Trophoblast cell (in vitro differentiated cells and primary cell): Measurements from ENCODE around the gene MRPS10.
"Not testable (repeated sequence)": the region's sequence is repeated elsewhere in the genome, so short reads cannot be mapped to it uniquely, and the experiment has no call there.

Source experiments
- DNase-seq, 2 donors: peaks; one replicate each; pipeline ENCODE4 v3.0.0-alpha.2; 2016
- H2AFZ ChIP-seq: 2 replicates; pipeline ENCODE4 v1.6.1; 2013; ENCODE audit warnings: low read length, moderate library complexity, mild to moderate bottlenecking; ENCODE audit not compliant: insufficient read depth, poor library complexity
- H2AK5ac ChIP-seq: 2 replicates; pipeline ENCODE4 v1.6.1; 2013; ENCODE audit warnings: mild to moderate bottlenecking, low read length
- H2BK120ac ChIP-seq: 2 replicates; pipeline ENCODE4 v1.6.1; 2013; ENCODE audit warnings: low read length, mild to moderate bottlenecking, moderate library complexity; ENCODE audit not compliant: insufficient read depth, poor library complexity
- H2BK12ac ChIP-seq: 2 replicates; pipeline ENCODE4 v1.6.1; 2013; ENCODE audit warnings: mild to moderate bottlenecking, low read length, moderate library complexity
- H2BK5ac ChIP-seq: 2 replicates; pipeline ENCODE4 v1.6.1; 2013; ENCODE audit warnings: low read length, low read depth, moderate library complexity, mild to moderate bottlenecking; ENCODE audit not compliant: poor library complexity
- H3K14ac ChIP-seq: 2 replicates; pipeline ENCODE4 v1.6.1; 2013; ENCODE audit warnings: mild to moderate bottlenecking, low read length
- H3K18ac ChIP-seq: 2 replicates; pipeline ENCODE4 v1.6.1; 2013; ENCODE audit warnings: mild to moderate bottlenecking, low read length
- H3K23ac ChIP-seq: 2 replicates; pipeline ENCODE4 v1.6.1; 2013; ENCODE audit warnings: low read length
- H3K27ac ChIP-seq: 2 replicates; pipeline ENCODE4 v1.5.1; 2013; ENCODE audit warnings: low read depth, mild to moderate bottlenecking, inconsistent platforms, low read length, moderate library complexity
- H3K27me3 ChIP-seq: 2 replicates; pipeline ENCODE4 v1.6.1; 2013; ENCODE audit warnings: inconsistent platforms, mild to moderate bottlenecking, low read length, moderate library complexity; ENCODE audit not compliant: insufficient read depth
- H3K36me3 ChIP-seq, 2 experiments: 1 replicate in 1 of 2; 2 replicates in 1 of 2; pipeline ENCODE4 v1.6.1; 2013; ENCODE audit warnings: low read length in 2 of 2, mild to moderate bottlenecking in 2 of 2, moderate library complexity in 1 of 2; ENCODE audit not compliant: insufficient read depth in 2 of 2, control insufficient read depth in 1 of 2
- H3K4ac ChIP-seq: 2 replicates; pipeline ENCODE4 v1.6.1; 2013; ENCODE audit warnings: low read depth, mild to moderate bottlenecking, low read length, moderate library complexity
- H3K4me1 ChIP-seq, 2 experiments: 1 replicate in 1 of 2; 2 replicates in 1 of 2; pipeline ENCODE4 v1.6.1; 2013; ENCODE audit warnings: low read length in 2 of 2, mild to moderate bottlenecking in 2 of 2, moderate library complexity in 1 of 2; ENCODE audit not compliant: insufficient read depth in 2 of 2, control insufficient read depth in 1 of 2
- H3K4me2 ChIP-seq: 2 replicates; pipeline ENCODE4 v1.6.1; 2013; ENCODE audit warnings: inconsistent platforms, mild to moderate bottlenecking, low read length, moderate library complexity
- H3K4me3 ChIP-seq: 2 replicates; pipeline ENCODE4 v1.5.1; 2013; ENCODE audit warnings: mild to moderate bottlenecking, low read depth, low read length, inconsistent platforms
- H3K79me1 ChIP-seq: one replicate; pipeline ENCODE4 v1.6.1; 2013; ENCODE audit warnings: low read length
- H3K79me2 ChIP-seq: 2 replicates; pipeline ENCODE4 v1.6.1; 2013; ENCODE audit warnings: low read length, mild to moderate bottlenecking; ENCODE audit not compliant: control insufficient read depth, insufficient read depth, poor library complexity
- H3K9ac ChIP-seq: 2 replicates; pipeline ENCODE4 v1.6.1; 2013; ENCODE audit warnings: mild to moderate bottlenecking, low read length
- H3K9me3 ChIP-seq: 2 replicates; pipeline ENCODE4 v1.6.1; 2013; ENCODE audit warnings: low read depth, mild to moderate bottlenecking, control low read depth, inconsistent platforms, low read length; ENCODE audit not compliant: insufficient read depth
- H4K12ac ChIP-seq: 2 replicates; pipeline ENCODE4 v1.6.1; 2013; ENCODE audit warnings: low read depth, mild to moderate bottlenecking, low read length, moderate library complexity
- H4K8ac ChIP-seq: 2 replicates; pipeline ENCODE4 v1.6.1; 2013; ENCODE audit warnings: low read depth, mild to moderate bottlenecking, low read length, moderate library complexity
- H4K91ac ChIP-seq: one replicate; pipeline ENCODE4 v1.6.1; 2013; ENCODE audit warnings: low read depth, mild to moderate bottlenecking, low read length, moderate library complexity
- WGBS: extraction: QIAGEN DNeasy Blood & Tissue Kit; methylation state at CpG from one replicate; pipeline ENCODE4 v1.1.7; 2013; ENCODE audit warnings: missing lambda C conversion rate; ENCODE audit not compliant: insufficient read length, insufficient coverage; ENCODE audit errors: extremely low coverage; 5-methylcytosine and 5-hydroxymethylcytosine counted together

Gene MRPS10

GRCh38 chr6:42203183-42203582, 14.5 kb downstream of the MRPS10 start:
- Histone ChIP-seq H2BK12ac (no peak overlapping the region), H3K4me1 (no peaks in the 10 kb centered on the region), H4K91ac (no peak overlapping the region), H3K9me3 (no peaks in the 10 kb centered on the region), H2BK120ac (no peak overlapping the region), H2AK5ac (no peak overlapping the region), H4K12ac (no peak overlapping the region), H3K9ac (no peak overlapping the region), H3K79me1 (no peaks in the 10 kb centered on the region), H3K4ac (no peak overlapping the region), H3K27ac (no peak overlapping the region), H3K23ac (no peak overlapping the region), H3K4me3 (no peak overlapping the region), H3K14ac (no peak overlapping the region), H3K36me3 (peaks cover 5 to 9% of the 10 kb centered on the region in 2 experiments), H2BK5ac (no peak overlapping the region), H3K18ac (no peak overlapping the region), H2AFZ (no peak overlapping the region), H3K27me3 (no peaks in the 10 kb centered on the region), H3K79me2 (no peaks in the 10 kb centered on the region), H4K8ac (no peak overlapping the region), H3K4me2 (no peak overlapping the region)
- no peak for DNase-seq
- WGBS = no CpG with 5 or more reads among the region's 3 CpGs

GRCh38 chr6:42202131-42202915, 15.3 kb downstream of the MRPS10 start:
- not testable (repeated sequence) for H3K9ac ChIP-seq, H2BK12ac ChIP-seq, H3K4me3 ChIP-seq, H2BK120ac ChIP-seq, H2BK5ac ChIP-seq, H3K27ac ChIP-seq, H3K18ac ChIP-seq, H4K12ac ChIP-seq, H4K91ac ChIP-seq, H3K79me2 ChIP-seq, H3K14ac ChIP-seq, H3K23ac ChIP-seq, H2AFZ ChIP-seq, H3K9me3 ChIP-seq, H3K36me3 ChIP-seq, H2AK5ac ChIP-seq, H3K4ac ChIP-seq, H3K27me3 ChIP-seq, H3K4me2 ChIP-seq, H3K4me1 ChIP-seq, H3K79me1 ChIP-seq, H4K8ac ChIP-seq, DNase-seq
- no CpG with 5 or more reads among the region's 13 CpGs for WGBS

GRCh38 chr6:42201382-42201781, 16.3 kb downstream of the MRPS10 start:
- H3K18ac ChIP-seq = no peak overlapping the region

GRCh38 chr6:42200035-42200434, 17.6 kb downstream of the MRPS10 start:
- H4K8ac ChIP-seq = no peak overlapping the region
- H3K36me3 ChIP-seq = peaks cover 0 to 4% of the 10 kb centered on the region in 2 experiments
- no peak overlapping the region for H2AFZ ChIP-seq
- no peak overlapping the region for H2BK5ac ChIP-seq
- no peak overlapping the region for H2AK5ac ChIP-seq
- no peak overlapping the region for H3K14ac ChIP-seq
- no peak overlapping the region for H4K91ac ChIP-seq
- H3K4me3 ChIP-seq = no peak overlapping the region
- H3K4ac ChIP-seq = no peak overlapping the region
- H3K79me1 ChIP-seq = no peaks in the 10 kb centered on the region
- no peak overlapping the region for H3K23ac ChIP-seq
- no peak overlapping the region for H3K18ac ChIP-seq
- no peak overlapping the region for H3K27ac ChIP-seq
- no peak overlapping the region for H2BK120ac ChIP-seq
- H3K4me2 ChIP-seq = no peak overlapping the region
- no peaks in the 10 kb centered on the region for H3K79me2 ChIP-seq
- H3K9ac ChIP-seq = no peak overlapping the region
- H3K27me3 ChIP-seq = no peaks in the 10 kb centered on the region
- no peaks in the 10 kb centered on the region for H3K4me1 ChIP-seq
- no peak for DNase-seq
- no peak overlapping the region for H2BK12ac ChIP-seq
- WGBS = no CpG with 5 or more reads among the region's 1 CpG
- H4K12ac ChIP-seq = no peak overlapping the region
- H3K9me3 ChIP-seq = no peaks in the 10 kb centered on the region

More at GRCh38 chr6:42201382-42201781, 16.3 kb downstream of the MRPS10 start:
- Histone ChIP-seq H3K36me3 (peaks cover 0 to 6% of the 10 kb centered on the region in 2 experiments), H3K4me3 (no peak overlapping the region), H3K4me2 (no peak overlapping the region), H3K14ac (no peak overlapping the region), H4K91ac (no peak overlapping the region), H3K27me3 (no peaks in the 10 kb centered on the region), H3K4ac (no peak overlapping the region), H4K8ac (no peak overlapping the region), H3K9me3 (no peaks in the 10 kb centered on the region), H4K12ac (no peak overlapping the region), H2AK5ac (no peak overlapping the region), H2AFZ (no peak overlapping the region), H3K9ac (no peak overlapping the region), H2BK12ac (no peak overlapping the region), H2BK120ac (no peak overlapping the region), H3K4me1 (no peaks in the 10 kb centered on the region), H3K79me1 (no peaks in the 10 kb centered on the region), H3K23ac (no peak overlapping the region), H3K27ac (no peak overlapping the region), H3K79me2 (no peaks in the 10 kb centered on the region), H2BK5ac (no peak overlapping the region)
- no peak for DNase-seq
- no CpG with 5 or more reads among the region's 3 CpGs for WGBS
